ENCODE measurements around the gene UHRF1.

The UHRF1 gene

DNA sequence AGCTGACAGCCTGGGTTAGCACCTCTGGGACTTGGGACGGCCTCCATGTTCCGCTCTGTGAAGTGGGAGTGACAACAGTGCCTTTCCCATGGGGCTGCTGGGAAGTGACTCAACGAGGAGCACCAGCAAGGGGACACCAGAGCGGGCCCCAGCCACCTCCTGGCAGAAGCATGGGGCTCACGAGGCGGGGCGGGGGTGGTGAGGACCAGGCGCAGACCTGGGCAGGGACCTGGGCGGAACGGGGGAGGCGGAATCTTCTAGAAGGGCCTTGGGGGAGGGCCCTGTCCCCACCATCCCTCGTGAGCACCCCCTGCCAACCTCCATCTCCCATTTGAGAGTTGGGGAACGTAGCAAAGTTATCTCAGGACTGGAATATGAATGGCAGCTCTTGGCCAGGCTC is 97.5 kb downstream of the UHRF1 start:
- Histone ChIP-seq H2BK5ac (ENCODE audit: low read depth, low read length, poor library complexity, severe bottlenecking) (no peak overlapping the region), H2BK12ac (ENCODE audit: low read length in 2 of 2) (no peak overlapping the region), H4K8ac (ENCODE audit: low read length) (no peak overlapping the region), H3K36me3 (ENCODE audit: control insufficient read depth in 1 of 2, insufficient read depth in 2 of 2, low read depth in 1 of 2, low read length in 2 of 2) (peaks cover 4 to 40% of the 10 kb centered on the region in 2 experiments), H4K91ac (ENCODE audit: low read length) (no peak overlapping the region), H3K23ac (ENCODE audit: low read length in 2 of 2) (no peak overlapping the region), H3K9me3 (ENCODE audit: control insufficient read depth, low read length) (no peaks in the 10 kb centered on the region), H3K9ac (ENCODE audit: low read length) (no peak overlapping the region), H3K27me3 (ENCODE audit: control insufficient read depth in 1 of 2, insufficient read depth in 1 of 2, low read length in 2 of 2) (no peaks in the 10 kb centered on the region), H3K4ac (ENCODE audit: low read depth in 1 of 2, low read length in 2 of 2) (no peak overlapping the region), H2AFZ (ENCODE audit: low read depth, low read length) (no peak overlapping the region), H2AK5ac (ENCODE audit: low read length, severe bottlenecking) (no peak overlapping the region), H2BK15ac (ENCODE audit: low read depth, poor library complexity, severe bottlenecking) (no peak overlapping the region), H3K4me2 (ENCODE audit: low read length, poor library complexity, severe bottlenecking) (no peak overlapping the region), H3K14ac (ENCODE audit: low read length in 2 of 2) (no peak overlapping the region), H3K79me1 (replicated peaks; ENCODE audit: low read length, poor library complexity, severe bottlenecking) (peaks cover 37% of the 10 kb centered on the region), H3K4me1 (ENCODE audit: control insufficient read depth, insufficient read depth, low read depth, low read length) (peaks cover 30% of the 10 kb centered on the region), H3K27ac (ENCODE audit: low read length, poor library complexity, severe bottlenecking) (no peak overlapping the region), H3K4me3 (ENCODE audit: insufficient read depth in 1 of 2, low read depth in 1 of 2, low read length in 2 of 2) (no peak overlapping the region), H2BK120ac (ENCODE audit: low read depth, low read length) (no peak overlapping the region), H3K18ac (ENCODE audit: low read depth in 1 of 2, low read length in 2 of 2) (no peak overlapping the region)
- no peak for DNase-seq
- WGBS = 97% methylated on average over 11 of the region's 13 CpGs

Small RNA genes within 50 kb of the gene (small RNA-seq; reads per million reads assigned to genes)
- 2.0 reads per million for gene MIR4747 (ENCODE audit: low read depth)
